GM10266 (cell line): ENCODE measurements around the gene HOXB9.

Experiments used
- DNase-seq: peaks from one replicate; pipeline ENCODE4 v3.0.0; 2012; ENCODE audit errors: extremely low spot score
- CTCF ChIP-seq: IDR thresholded peaks from 2 replicates; pipeline ENCODE4 v1.5.1; 2012; ENCODE audit warnings: mild to moderate bottlenecking, low read depth; ENCODE audit not compliant: control insufficient read depth, insufficient read depth; ENCODE audit errors: missing control alignments

The HOXB9 gene

GRCh38 chr17:48643697-48644012 is 17.5 kb upstream of the HOXB9 start:
- no peak for DNase-seq
- no peak for TF ChIP-seq CTCF

GRCh38 chr17:48642843-48643696 is 16.9 kb upstream of the HOXB9 start:
- no peak for TF ChIP-seq CTCF
- no peak for DNase-seq

GRCh38 chr17:48642059-48642842 is 16.1 kb upstream of the HOXB9 start:
- no peak for TF ChIP-seq CTCF
- no peak for DNase-seq

GRCh38 chr17:48641541-48642058 is 15.4 kb upstream of the HOXB9 start:
- DNase-seq: no peak

GRCh38 chr17:48640858-48641180 is 14.7 kb upstream of the HOXB9 start:
- DNase-seq: no peak
- no peak for TF ChIP-seq CTCF

More at GRCh38 chr17:48641541-48642058, 15.4 kb upstream of the HOXB9 start:
- no peak for TF ChIP-seq CTCF

GRCh38 chr17:48639982-48640857 is 14.1 kb upstream of the HOXB9 start:
- no peak for DNase-seq
- TF ChIP-seq CTCF: no peak

- no peak for DNase-seq
- no peak for TF ChIP-seq CTCF
Measured at GRCh38 chr17:48639136-48639535, 13.0 kb upstream of the HOXB9 start.
